ENCODE data around the gene CEP20.

DNA sequence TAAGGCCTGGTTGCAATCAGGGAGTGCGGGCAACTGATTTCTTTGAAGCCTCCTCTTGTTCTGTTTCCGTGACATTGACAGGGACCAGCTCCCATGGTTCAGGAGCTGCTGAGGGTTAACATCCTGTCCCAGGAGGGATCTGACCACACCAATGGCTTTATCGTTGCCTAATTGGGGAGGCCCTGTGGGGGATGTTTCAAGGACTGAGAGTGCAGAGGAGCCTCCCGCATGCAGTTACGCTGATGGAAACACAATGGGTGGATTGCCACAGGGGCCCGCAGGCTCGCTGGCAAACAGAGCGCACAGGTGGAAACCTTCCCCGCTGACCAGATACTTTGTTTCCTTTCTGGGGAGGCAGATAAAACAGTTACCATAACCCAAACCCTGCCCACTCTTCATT, 37.2 kb upstream of the CEP20 start:
- TF ChIP-seq CTCF (IDR thresholded peaks at IDR 0.05) (no peak), EP300 (IDR thresholded peaks at IDR 0.05) (no peak)
